Muscle of arm (tissue), 12 donors: ENCODE results near the gene INTS12. TPM values are rescaled to one million over a fixed set of nuclear protein-coding genes. Genes with fewer than 3 reads are reported as not detected.

ENCODE experiments used
- DNase-seq: peaks from one replicate; pipeline ENCODE4 v3.0.0-alpha.2; 2013
- polyA plus RNA-seq, 12 donors: library from polyadenylated mRNA; unstranded; fragments of 120-200 nt; gene quantifications; one replicate each; pipeline ENCODE4 v1.2.1, GENCODE V29; 2013; ENCODE audit not compliant: insufficient read length in 12 of 12

INTS12 gene
- polyA plus RNA-seq, 12 donors: 28.0 to 53.6 (median 30.4) TPM; not detected in 1

DNA sequence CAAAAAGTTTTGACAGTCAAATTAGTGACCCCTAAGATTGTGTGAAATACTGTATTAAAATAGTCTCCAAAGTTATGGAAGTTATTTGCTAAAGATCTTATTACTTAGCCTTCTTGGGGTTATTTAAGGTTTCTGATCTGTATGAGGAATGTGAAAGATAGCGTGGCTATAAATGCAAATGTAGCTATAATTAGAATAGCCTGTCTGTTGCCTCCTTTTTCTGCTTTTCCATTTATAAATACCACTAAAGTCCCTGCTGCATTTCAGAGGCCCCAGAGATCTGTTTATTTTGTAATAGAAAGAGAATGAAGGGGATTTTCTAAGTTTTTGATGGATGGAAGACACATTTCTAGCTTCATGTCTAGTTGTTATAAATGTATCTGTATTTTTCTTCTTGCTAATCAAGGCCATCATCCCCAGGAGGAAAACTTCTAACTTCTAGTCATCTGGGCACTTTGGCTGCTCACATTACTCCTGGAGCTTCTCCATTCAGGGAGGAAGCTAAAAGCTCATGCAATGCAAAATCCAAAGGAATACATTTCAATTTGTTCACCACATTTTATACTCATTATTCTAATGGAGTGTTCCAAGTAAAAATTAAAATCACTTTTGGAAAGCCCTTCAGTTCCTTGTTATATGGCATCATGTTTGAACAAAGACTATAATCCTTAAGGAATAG, 73.9 kb downstream of the INTS12 start:
- DNase-seq: no peak

DNA sequence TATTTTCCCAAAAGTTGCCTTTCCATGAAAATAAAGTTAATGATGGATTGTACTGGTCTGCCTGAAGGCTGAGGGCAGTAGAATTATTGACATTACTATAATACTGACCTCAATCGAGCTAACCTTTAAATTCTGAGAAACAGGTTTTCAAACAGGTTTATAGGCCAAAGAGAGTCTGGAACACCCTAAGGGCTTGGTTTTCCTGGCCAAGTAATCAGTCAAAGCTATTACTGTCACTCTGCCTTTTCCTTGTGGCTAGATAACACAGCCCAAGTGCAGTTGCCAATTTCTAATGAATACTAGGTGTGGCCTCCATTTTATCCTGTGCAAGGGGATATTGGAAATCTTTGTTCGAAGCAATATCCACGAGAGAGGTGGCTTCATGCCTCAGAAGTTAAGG, 75.2 kb downstream of the INTS12 start:
- DNase-seq: no peak

Other genes with a start within 250 kb of the INTS12 start
- 10 to 100 TPM in 11 of 12 donors, not detected in 1; 44.1 to 71.5 (median 57.7) TPM for gene PPA2, start 234.6 kb downstream of the INTS12 start, polyA plus RNA-seq
- gene ARHGEF38, start 156.1 kb downstream of the INTS12 start, polyA plus RNA-seq: 1 to 10 TPM in 5 of 12 donors, under 1 TPM in 5, not detected in 2; 0.13 to 2.5 (median 0.89) TPM
- 10 to 100 TPM in 8 of 12 donors, 1 to 10 TPM in 3, not detected in 1; 8.9 to 26.5 (median 11.5) TPM for gene GSTCD, start 95 bp upstream of the INTS12 start, polyA plus RNA-seq
- gene NPNT, start 186.8 kb upstream of the INTS12 start, polyA plus RNA-seq: 100 to 1,000 TPM in 10 of 12 donors, 10 to 100 TPM in 1, not detected in 1; 75.7 to 234 (median 169) TPM